ENCODE data around the gene EXOC3L4.
A peak's percentile ranks its signal among the peaks of the same experiment; 100 is the strongest.
"Not testable (repeated sequence)": the region's sequence is repeated elsewhere in the genome, so short reads cannot be mapped to it uniquely, and the experiment has no call there.

EXOC3L4 gene

GRCh38 chr14:103116636-103117035, 22.1 kb downstream of the EXOC3L4 start:
- no peak for TF ChIP-seq CTCF (IDR thresholded peaks at IDR 0.05; ENCODE audit: low read depth, low read length)
- Histone ChIP-seq H3K36me3 (no peaks in the 10 kb centered on the region), H3K27ac (no peak overlapping the region), H3K27me3 (ENCODE audit: insufficient read depth, low read depth, severe bottlenecking) (no peaks in the 10 kb centered on the region), H3K9me3 (ENCODE audit: severe bottlenecking) (no peaks in the 10 kb centered on the region), H3K4me3 (ENCODE audit: low read depth, low read length) (no peak overlapping the region)
- DNase-seq, result no peak

- not testable (repeated sequence) for H3K27me3 ChIP-seq (ENCODE audit: insufficient read depth, low read depth, severe bottlenecking); DNase-seq; H3K9me3 ChIP-seq (ENCODE audit: severe bottlenecking); H3K4me3 ChIP-seq (ENCODE audit: low read depth, low read length); H3K27ac ChIP-seq; H3K36me3 ChIP-seq
Measured at GRCh38 chr14:103117499-103117898, 23.0 kb downstream of the EXOC3L4 start.

GRCh38 chr14:103118018-103118662, 23.6 kb downstream of the EXOC3L4 start:
- DNase-seq, result no peak
- H3K27me3 ChIP-seq (ENCODE audit: insufficient read depth, low read depth, severe bottlenecking), result no peaks in the 10 kb centered on the region
- no peak for TF ChIP-seq CTCF (IDR thresholded peaks at IDR 0.05; ENCODE audit: low read depth, low read length)
- no peak overlapping the region for H3K4me3 ChIP-seq (ENCODE audit: low read depth, low read length)
- H3K36me3 ChIP-seq, result no peaks in the 10 kb centered on the region
- no peaks in the 10 kb centered on the region for H3K9me3 ChIP-seq (ENCODE audit: severe bottlenecking)
- H3K27ac ChIP-seq, result no peak overlapping the region

- H3K27ac ChIP-seq, result no peak overlapping the region
- TF ChIP-seq CTCF (IDR thresholded peaks at IDR 0.05; ENCODE audit: low read depth, low read length), result no peak
- DNase-seq, result no peak
Measured at GRCh38 chr14:103118663-103119404, 24.3 kb downstream of the EXOC3L4 start.

GRCh38 chr14:103119527-103119926, 25.0 kb downstream of the EXOC3L4 start:
- not testable (repeated sequence) for DNase-seq; H3K27ac ChIP-seq; H3K4me3 ChIP-seq (ENCODE audit: low read depth, low read length)

More at GRCh38 chr14:103118663-103119404, 24.3 kb downstream of the EXOC3L4 start:
- no peak overlapping the region for H3K4me3 ChIP-seq (ENCODE audit: low read depth, low read length)
- H3K27me3 ChIP-seq (ENCODE audit: insufficient read depth, low read depth, severe bottlenecking), result no peaks in the 10 kb centered on the region
- H3K9me3 ChIP-seq (ENCODE audit: severe bottlenecking), result no peaks in the 10 kb centered on the region
- no peaks in the 10 kb centered on the region for H3K36me3 ChIP-seq

GRCh38 chr14:103121121-103121845, 26.8 kb downstream of the EXOC3L4 start:
- TF ChIP-seq CTCF (IDR thresholded peaks at IDR 0.05; ENCODE audit: low read depth, low read length), result no peak
- DNase-seq, result no peak
- Histone ChIP-seq H3K9me3 (ENCODE audit: severe bottlenecking) (no peaks in the 10 kb centered on the region), H3K27ac (peak overlapping the region; percentile 37; the same call in 1 of the 2 replicates), H3K36me3 (no peaks in the 10 kb centered on the region), H3K27me3 (ENCODE audit: insufficient read depth, low read depth, severe bottlenecking) (no peaks in the 10 kb centered on the region), H3K4me3 (ENCODE audit: low read depth, low read length) (no peak overlapping the region)

More at GRCh38 chr14:103119527-103119926, 25.0 kb downstream of the EXOC3L4 start:
- H3K27me3 ChIP-seq (ENCODE audit: insufficient read depth, low read depth, severe bottlenecking); H3K36me3 ChIP-seq; H3K9me3 ChIP-seq (ENCODE audit: severe bottlenecking): not testable (repeated sequence)

Data from WERI-Rb-1 (cell line).